Mucosa of rectum (tissue), 2 donors: ENCODE measurements around the gene KATNA1.
A peak's percentile ranks its signal among the peaks of the same experiment; 100 is the strongest.
"Not testable (repeated sequence)": the region's sequence is repeated elsewhere in the genome, so short reads cannot be mapped to it uniquely, and the experiment has no call there.

ENCODE experiments used
- H3K27ac ChIP-seq, 2 donors: one replicate each; pipeline ENCODE4 v1.7.0; 2013; ENCODE audit warnings: inconsistent platforms in 2 of 2, low read depth in 2 of 2, low read length in 2 of 2
- H3K27me3 ChIP-seq, 2 donors: one replicate each; pipeline ENCODE4 v1.7.0; 2013; ENCODE audit warnings: low read length in 2 of 2; ENCODE audit not compliant: control insufficient read depth in 2 of 2, insufficient read depth in 2 of 2
- H3K36me3 ChIP-seq, 2 donors: one replicate each; pipeline ENCODE4 v1.7.0; 2013; ENCODE audit warnings: low read length in 2 of 2; ENCODE audit not compliant: control insufficient read depth in 2 of 2, insufficient read depth in 2 of 2
- H3K4me1 ChIP-seq, 2 donors: one replicate each; pipeline ENCODE4 v1.7.0; 2013; ENCODE audit warnings: low read length in 2 of 2, mild to moderate bottlenecking in 1 of 2; ENCODE audit not compliant: control insufficient read depth in 2 of 2, insufficient read depth in 2 of 2
- H3K4me3 ChIP-seq, 2 donors: one replicate each; pipeline ENCODE4 v1.7.0; 2013; ENCODE audit warnings: low read length in 2 of 2
- H3K9ac ChIP-seq, 2 donors: one replicate each; pipeline ENCODE4 v1.7.0; 2013; ENCODE audit warnings: low read length in 2 of 2, low read depth in 1 of 2, mild to moderate bottlenecking in 1 of 2
- H3K9me3 ChIP-seq, 2 donors: one replicate each; pipeline ENCODE4 v1.7.0; 2013; ENCODE audit warnings: low read length in 2 of 2; ENCODE audit not compliant: control insufficient read depth in 2 of 2
- donor health status: healthy.
- donor health status: Normal muscosa, but diverticular disease.

Gene KATNA1

GRCh38 chr6:149648148-149649145 is at the start of gene KATNA1:
KATNA1 (minus strand) TSS chr6:149648714; CDS start chr6:149638547, 10,167 bp downstream.
- no peaks in the 10 kb centered on the region for H3K27me3 ChIP-seq
- no peaks in the 10 kb centered on the region for H3K36me3 ChIP-seq
- peaks cover 0 to 10% of the 10 kb centered on the region in 2 donors for H3K4me1 ChIP-seq
- peak within 1 kb of the TSS; percentile 91 to 92 for H3K9ac ChIP-seq
- peak within 1 kb of the TSS; percentile 86 to 91 for H3K4me3 ChIP-seq
- no peaks in the 10 kb centered on the region for H3K9me3 ChIP-seq
- peak within 1 kb of the TSS; percentile 82 to 89 for H3K27ac ChIP-seq

GRCh38 chr6:149698175-149698574 is 49.7 kb upstream of the KATNA1 start:
- no peak overlapping the region for H3K27ac ChIP-seq
- H3K9ac ChIP-seq, result no peak overlapping the region
- no peak overlapping the region for H3K4me3 ChIP-seq
- H3K27me3 ChIP-seq, result no peaks in the 10 kb centered on the region
- H3K4me1 ChIP-seq, result no peaks in the 10 kb centered on the region
- no peaks in the 10 kb centered on the region for H3K9me3 ChIP-seq
- H3K36me3 ChIP-seq, result peaks cover 7 to 19% of the 10 kb centered on the region in 2 donors

GRCh38 chr6:149696901-149697300 is 48.4 kb upstream of the KATNA1 start:
- Histone ChIP-seq H3K36me3 (peaks cover 14 to 23% of the 10 kb centered on the region in 2 donors), H3K9me3 (no peaks in the 10 kb centered on the region)

GRCh38 chr6:149694921-149695320 is 46.4 kb upstream of the KATNA1 start:
- H3K9ac ChIP-seq, result no peak overlapping the region
- H3K4me1 ChIP-seq, result no peaks in the 10 kb centered on the region
- H3K4me3 ChIP-seq, result no peak overlapping the region
- H3K36me3 ChIP-seq, result peaks cover 18 to 25% of the 10 kb centered on the region in 2 donors
- no peaks in the 10 kb centered on the region for H3K9me3 ChIP-seq
- no peaks in the 10 kb centered on the region for H3K27me3 ChIP-seq
- no peak overlapping the region for H3K27ac ChIP-seq

More at GRCh38 chr6:149696901-149697300, 48.4 kb upstream of the KATNA1 start:
- Histone ChIP-seq H3K4me3 (no peak overlapping the region), H3K27ac (no peak overlapping the region), H3K9ac (no peak overlapping the region), H3K27me3 (no peaks in the 10 kb centered on the region), H3K4me1 (no peaks in the 10 kb centered on the region)

- Histone ChIP-seq H3K27me3 (no peaks in the 10 kb centered on the region), H3K9me3 (no peaks in the 10 kb centered on the region), H3K9ac (no peak overlapping the region), H3K4me1 (no peaks in the 10 kb centered on the region), H3K4me3 (no peak overlapping the region), H3K36me3 (peaks cover 12 to 16% of the 10 kb centered on the region in 2 donors), H3K27ac (no peak overlapping the region)
Measured at GRCh38 chr6:149691201-149691600, 42.7 kb upstream of the KATNA1 start.

GRCh38 chr6:149686230-149686629 is 37.7 kb upstream of the KATNA1 start:
- Histone ChIP-seq H3K4me3 (no peak overlapping the region), H3K27ac (no peak overlapping the region), H3K9ac (no peak overlapping the region), H3K27me3 (no peaks in the 10 kb centered on the region), H3K36me3 (peaks cover 20 to 22% of the 10 kb centered on the region in 2 donors), H3K9me3 (no peaks in the 10 kb centered on the region), H3K4me1 (no peaks in the 10 kb centered on the region)

GRCh38 chr6:149683256-149683859 is 34.8 kb upstream of the KATNA1 start:
- no peak overlapping the region for H3K27ac ChIP-seq
- H3K36me3 ChIP-seq, result peaks cover 20 to 27% of the 10 kb centered on the region in 2 donors
- no peak overlapping the region for H3K9ac ChIP-seq
- no peaks in the 10 kb centered on the region for H3K27me3 ChIP-seq
- H3K9me3 ChIP-seq, result no peaks in the 10 kb centered on the region
- H3K4me3 ChIP-seq, result no peak overlapping the region
- no peaks in the 10 kb centered on the region for H3K4me1 ChIP-seq

- H3K36me3 ChIP-seq, result peaks cover 20 to 27% of the 10 kb centered on the region in 2 donors
- not testable (repeated sequence) for H3K4me3 ChIP-seq, H3K9ac ChIP-seq, H3K27ac ChIP-seq, H3K9me3 ChIP-seq, H3K27me3 ChIP-seq, H3K4me1 ChIP-seq
Measured at GRCh38 chr6:149681845-149682244, 33.3 kb upstream of the KATNA1 start.

GRCh38 chr6:149681209-149681608 is 32.7 kb upstream of the KATNA1 start:
- Histone ChIP-seq H3K27me3 (no peaks in the 10 kb centered on the region), H3K36me3 (peaks cover 19 to 30% of the 10 kb centered on the region in 2 donors), H3K9ac (no peak overlapping the region), H3K27ac (no peak overlapping the region), H3K4me1 (no peaks in the 10 kb centered on the region), H3K4me3 (no peak overlapping the region), H3K9me3 (no peaks in the 10 kb centered on the region)

GRCh38 chr6:149680503-149680902 is 32.0 kb upstream of the KATNA1 start:
- Histone ChIP-seq H3K27ac (no peak overlapping the region), H3K4me1 (no peaks in the 10 kb centered on the region), H3K9ac (no peak overlapping the region), H3K27me3 (no peaks in the 10 kb centered on the region), H3K4me3 (no peak overlapping the region), H3K36me3 (peaks cover 25 to 35% of the 10 kb centered on the region in 2 donors), H3K9me3 (no peaks in the 10 kb centered on the region)
